Upper lobe of left lung (tissue), 6 donors: Measurements from ENCODE around the gene SLN. TPM values are rescaled to one million over a fixed set of nuclear protein-coding genes. Genes with fewer than 3 reads are reported as not detected.

Source experiments
- ATAC-seq, 2 donors: fragments of 200-7000 bp; cut with Tn5 transposase; one replicate each; pipeline ENCODE4 v1.9.1; 2022; ENCODE audit warnings: mild to moderate bottlenecking in 2 of 2, moderate library complexity in 2 of 2; ENCODE audit not compliant: low FRiP score in 2 of 2
- DNase-seq, 2 donors: peaks; one replicate each; pipeline ENCODE4 v3.0.0-alpha.2; 2019 to 2020
- H3K27ac ChIP-seq, 4 donors: fragments of 200-600 bp; sonication (generic); one replicate each; pipeline ENCODE4 v1.5.1; 2016 to 2019
- H3K27me3 ChIP-seq, 4 donors: fragments of 200-600 bp; sonication (generic); one replicate each; pipeline ENCODE4 v1.5.1; 2017 to 2019
- H3K36me3 ChIP-seq, 4 donors: fragments of 200-600 bp; sonication (generic); one replicate each; pipeline ENCODE4 v1.5.1; 2016 to 2019
- H3K4me1 ChIP-seq, 4 donors: fragments of 200-600 bp; sonication (generic); one replicate each; pipeline ENCODE4 v1.5.1; 2018 to 2019
- H3K4me3 ChIP-seq, 4 donors: fragments of 200-600 bp; sonication (generic); one replicate each; pipeline ENCODE4 v1.5.1; 2017 to 2019; ENCODE audit warnings: mild to moderate bottlenecking in 2 of 4, moderate library complexity in 1 of 4
- H3K9me3 ChIP-seq, 4 donors: fragments of 200-600 bp; sonication (generic); one replicate each; pipeline ENCODE4 v1.5.1; 2018 to 2019
- EP300 ChIP-seq, 4 donors: sonication (generic); formaldehyde crosslinking; IDR thresholded peaks; one replicate each; pipeline ENCODE4 v1.5.1; 2017; ENCODE audit warnings: antibody characterized with exemption in 4 of 4, control low read depth in 2 of 4
- POLR2A ChIP-seq, 4 donors: fragments of 450-650 bp; IDR thresholded peaks; one replicate each; pipeline ENCODE4 v1.5.1; 2016 to 2017; ENCODE audit warnings: antibody characterized with exemption in 4 of 4, mild to moderate bottlenecking in 2 of 4
- POLR2AphosphoS5 ChIP-seq, 2 donors: sonication (generic); formaldehyde crosslinking; IDR thresholded peaks; one replicate each; pipeline ENCODE4 v1.5.1; 2017; ENCODE audit warnings: antibody characterized with exemption in 2 of 2
- WGBS, 2 donors: methylation state at CpG; one replicate each; pipeline ENCODE4 v1.1.5; 2017 to 2018; 5-methylcytosine and 5-hydroxymethylcytosine counted together
- total RNA-seq, 6 donors: library from RNA; depleted of rRNA in 4 of 6; stranded (reverse); fragments of >200 nt in 4 of 6; gene quantifications; one replicate each; pipeline versions ENCODE4 v1.1.0 to v1.2.1, GENCODE V29; 2016 to 2021
- TF ChIP-seq, protein P1 (sequence below), 6 experiments: fragments of 450-650 bp in 4 of 6; fragments of 200-600 bp in 2 of 6; sonication (generic) in 2 of 6; IDR thresholded peaks; one replicate each; pipeline ENCODE4 v1.5.1; 2016 to 2019; ENCODE audit warnings: antibody characterized with exemption in 6 of 6
- donor health status: DM: no; HTN: no; CAD: no; lungs with moderate emphysema.
- donor health status: DM: no; HTN: yes; CAD: no; lungs with severe emphysema.

Gene SLN
- total RNA-seq, 6 donors from 2014 or later: 0.97 to 1.6 TPM; not detected in 4

DNA sequence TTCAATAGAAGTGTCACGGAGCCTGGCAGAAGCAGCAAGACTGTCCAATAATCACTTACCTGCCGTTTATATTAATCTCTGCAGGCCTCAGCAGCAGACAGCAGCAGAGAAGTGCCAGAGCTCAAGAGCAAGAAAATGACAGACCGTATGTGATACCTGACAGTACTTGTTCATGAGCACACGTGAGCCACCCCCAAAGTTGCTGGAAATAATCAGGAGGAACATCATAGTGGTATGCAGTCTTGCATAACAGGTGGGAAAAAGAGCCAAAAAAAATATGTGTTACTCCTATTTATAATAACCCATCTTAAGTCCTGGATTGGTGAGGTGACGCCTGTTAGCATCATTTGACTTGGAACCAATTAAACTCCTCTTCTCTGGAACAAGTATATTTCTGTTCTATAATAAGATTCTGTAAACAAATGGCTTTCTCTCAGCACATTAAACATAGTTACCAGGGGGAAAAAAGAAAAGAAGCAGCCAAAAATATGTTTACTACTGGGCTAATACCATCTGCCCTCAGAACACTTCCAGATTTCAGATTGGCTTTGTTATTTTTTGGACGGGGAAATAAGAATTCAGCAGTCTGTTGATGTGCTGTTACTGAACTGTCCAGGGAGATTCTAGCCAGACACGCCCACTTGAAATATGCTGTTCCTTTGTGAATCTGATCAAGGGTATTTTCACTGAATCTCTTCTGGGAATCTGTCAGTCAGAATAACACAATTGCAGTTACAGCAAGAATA, 7.9 kb upstream of the SLN start:
- WGBS, 2 donors: 52 to 70% methylated on average over 7 of the region's 7 CpGs
- TF ChIP-seq, protein P1, sequence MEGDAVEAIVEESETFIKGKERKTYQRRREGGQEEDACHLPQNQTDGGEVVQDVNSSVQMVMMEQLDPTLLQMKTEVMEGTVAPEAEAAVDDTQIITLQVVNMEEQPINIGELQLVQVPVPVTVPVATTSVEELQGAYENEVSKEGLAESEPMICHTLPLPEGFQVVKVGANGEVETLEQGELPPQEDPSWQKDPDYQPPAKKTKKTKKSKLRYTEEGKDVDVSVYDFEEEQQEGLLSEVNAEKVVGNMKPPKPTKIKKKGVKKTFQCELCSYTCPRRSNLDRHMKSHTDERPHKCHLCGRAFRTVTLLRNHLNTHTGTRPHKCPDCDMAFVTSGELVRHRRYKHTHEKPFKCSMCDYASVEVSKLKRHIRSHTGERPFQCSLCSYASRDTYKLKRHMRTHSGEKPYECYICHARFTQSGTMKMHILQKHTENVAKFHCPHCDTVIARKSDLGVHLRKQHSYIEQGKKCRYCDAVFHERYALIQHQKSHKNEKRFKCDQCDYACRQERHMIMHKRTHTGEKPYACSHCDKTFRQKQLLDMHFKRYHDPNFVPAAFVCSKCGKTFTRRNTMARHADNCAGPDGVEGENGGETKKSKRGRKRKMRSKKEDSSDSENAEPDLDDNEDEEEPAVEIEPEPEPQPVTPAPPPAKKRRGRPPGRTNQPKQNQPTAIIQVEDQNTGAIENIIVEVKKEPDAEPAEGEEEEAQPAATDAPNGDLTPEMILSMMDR (IDR thresholded peaks at IDR 0.05): no peak
- TF ChIP-seq POLR2A (IDR thresholded peaks at IDR 0.05): no peak
- TF ChIP-seq EP300 (IDR thresholded peaks at IDR 0.05): no peak
- TF ChIP-seq POLR2AphosphoS5 (IDR thresholded peaks at IDR 0.05): no peak
- Histone ChIP-seq H3K4me1 (no peaks in the 10 kb centered on the region), H3K27me3 (no peaks in the 10 kb centered on the region), H3K9me3 (no peaks in the 10 kb centered on the region), H3K4me3 (no peak overlapping the region), H3K27ac (no peak overlapping the region), H3K36me3 (no peaks in the 10 kb centered on the region)
- ATAC-seq (peak in 1 of 2 donors; percentile 75), DNase-seq (no peak)

GRCh38 chr11:107719073-107719472, 7.2 kb upstream of the SLN start:
- H3K36me3 ChIP-seq: no peaks in the 10 kb centered on the region
- no peaks in the 10 kb centered on the region for H3K4me1 ChIP-seq
- DNase-seq (no peak), ATAC-seq (peak in 1 of 2 donors; percentile 6)
- H3K4me3 ChIP-seq: no peak overlapping the region
- no peaks in the 10 kb centered on the region for H3K9me3 ChIP-seq
- 61 to 70% methylated on average over 3 of the region's 3 CpGs for WGBS, 2 donors
- H3K27me3 ChIP-seq: no peaks in the 10 kb centered on the region
- TF ChIP-seq, protein P1 (IDR thresholded peaks at IDR 0.05): no peak
- no peak for TF ChIP-seq EP300 (IDR thresholded peaks at IDR 0.05)
- no peak for TF ChIP-seq POLR2AphosphoS5 (IDR thresholded peaks at IDR 0.05)
- no peak overlapping the region for H3K27ac ChIP-seq

DNA sequence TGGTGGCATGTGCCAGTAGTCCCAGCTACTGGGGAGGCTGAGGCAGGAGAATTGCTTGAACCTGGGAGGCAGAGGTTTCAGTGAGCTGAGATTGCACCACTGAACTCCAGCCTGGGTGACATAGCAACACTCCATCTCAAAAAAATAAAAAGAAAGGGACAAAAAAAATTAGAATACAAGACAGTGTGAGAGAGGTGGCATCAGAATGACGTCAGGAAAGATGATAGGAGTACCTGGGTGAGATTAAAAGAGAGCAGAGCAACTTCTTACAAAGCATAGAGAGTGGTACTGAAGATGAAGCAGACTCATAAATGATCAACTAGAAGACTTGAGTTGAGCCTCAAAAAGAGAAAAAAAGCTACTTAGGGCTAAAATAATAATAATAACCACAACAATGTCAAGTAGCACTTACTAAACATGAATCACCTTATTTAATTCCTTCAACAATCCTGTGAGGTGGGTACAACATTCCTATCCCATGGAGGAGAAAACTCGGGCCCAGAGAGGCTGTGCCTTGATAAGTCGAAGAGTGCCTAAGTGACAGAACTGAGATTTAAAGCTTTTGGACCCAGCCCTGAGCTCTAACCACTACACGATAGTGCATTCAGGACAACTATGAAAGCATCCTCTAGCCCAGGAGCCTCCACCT, 5.2 kb upstream of the SLN start:
- no peaks in the 10 kb centered on the region for H3K4me1 ChIP-seq
- TF ChIP-seq, protein P1 (IDR thresholded peaks at IDR 0.05): no peak
- no peak for TF ChIP-seq EP300 (IDR thresholded peaks at IDR 0.05)
- no peak for TF ChIP-seq POLR2A (IDR thresholded peaks at IDR 0.05)
- TF ChIP-seq POLR2AphosphoS5 (IDR thresholded peaks at IDR 0.05): no peak
- H3K27me3 ChIP-seq: no peaks in the 10 kb centered on the region
- H3K9me3 ChIP-seq: no peaks in the 10 kb centered on the region
- no peak overlapping the region for H3K4me3 ChIP-seq
- no peak overlapping the region for H3K27ac ChIP-seq
- ATAC-seq: no peak
- no peak for DNase-seq
- no peaks in the 10 kb centered on the region for H3K36me3 ChIP-seq
- WGBS, 2 donors: 68 to 73% methylated on average over 4 of the region's 4 CpGs

DNA sequence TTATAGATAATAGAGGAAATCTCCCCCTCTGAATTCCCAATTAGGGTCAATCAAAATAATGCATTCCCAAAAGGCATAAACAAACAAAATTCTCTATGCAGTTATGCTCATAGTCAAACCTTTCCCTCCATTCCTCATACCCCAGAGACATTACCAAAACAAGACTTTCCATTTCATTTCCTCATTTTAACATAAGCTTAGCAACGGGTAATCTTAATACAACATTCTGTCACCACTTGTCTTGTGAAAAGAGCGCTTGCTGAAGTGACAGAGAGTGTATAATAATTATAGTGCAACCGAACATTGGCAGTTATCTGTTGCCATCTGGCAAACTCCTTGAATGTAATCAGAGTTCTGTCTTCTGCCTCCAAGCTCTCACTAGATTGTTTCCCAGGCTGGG, 1.2 kb upstream of the SLN start:
- no peak overlapping the region for H3K4me3 ChIP-seq
- no peak for TF ChIP-seq POLR2A (IDR thresholded peaks at IDR 0.05)
- TF ChIP-seq, protein P1 (IDR thresholded peaks at IDR 0.05): no peak
- TF ChIP-seq POLR2AphosphoS5 (IDR thresholded peaks at IDR 0.05): no peak
- no peak for TF ChIP-seq EP300 (IDR thresholded peaks at IDR 0.05)
- H3K27ac ChIP-seq: no peak overlapping the region
- H3K4me1 ChIP-seq: no peaks in the 10 kb centered on the region
- WGBS, 2 donors: 32 to 58% methylated on average over 3 of the region's 3 CpGs
- no peaks in the 10 kb centered on the region for H3K36me3 ChIP-seq
- ATAC-seq (no peak), DNase-seq (no peak)
- no peaks in the 10 kb centered on the region for H3K27me3 ChIP-seq
- H3K9me3 ChIP-seq: no peaks in the 10 kb centered on the region
